Suprapubic skin (tissue), 4 donors: ENCODE data around the gene SHMT2.

Source experiments
- EP300 ChIP-seq: sonication (generic); formaldehyde crosslinking; IDR thresholded peaks from one replicate; pipeline ENCODE4 v1.6.1; 2017; ENCODE audit warnings: antibody characterized with exemption
- POLR2A ChIP-seq, 2 donors: fragments of 450-650 bp; IDR thresholded peaks; one replicate each; pipeline ENCODE4 v1.6.1; 2017; ENCODE audit warnings: antibody characterized with exemption in 2 of 2, mild to moderate bottlenecking in 2 of 2, moderate library complexity in 2 of 2
- POLR2AphosphoS5 ChIP-seq, 3 donors: sonication (generic); formaldehyde crosslinking; IDR thresholded peaks; one replicate each; pipeline ENCODE4 v1.6.1; 2017; ENCODE audit warnings: antibody characterized with exemption in 3 of 3
- TF ChIP-seq, protein P1 (sequence below), 2 donors: fragments of 200-600 bp in 1 of 2; fragments of 450-650 bp in 1 of 2; sonication (generic) in 1 of 2; IDR thresholded peaks; one replicate each; pipeline ENCODE4 v1.5.1; 2016 to 2019; ENCODE audit warnings: antibody characterized with exemption in 2 of 2, mild to moderate bottlenecking in 1 of 2, moderate library complexity in 1 of 2

GRCh38 chr12:57198329-57198728 is 31.2 kb upstream of the SHMT2 start:
- TF ChIP-seq, protein P1, sequence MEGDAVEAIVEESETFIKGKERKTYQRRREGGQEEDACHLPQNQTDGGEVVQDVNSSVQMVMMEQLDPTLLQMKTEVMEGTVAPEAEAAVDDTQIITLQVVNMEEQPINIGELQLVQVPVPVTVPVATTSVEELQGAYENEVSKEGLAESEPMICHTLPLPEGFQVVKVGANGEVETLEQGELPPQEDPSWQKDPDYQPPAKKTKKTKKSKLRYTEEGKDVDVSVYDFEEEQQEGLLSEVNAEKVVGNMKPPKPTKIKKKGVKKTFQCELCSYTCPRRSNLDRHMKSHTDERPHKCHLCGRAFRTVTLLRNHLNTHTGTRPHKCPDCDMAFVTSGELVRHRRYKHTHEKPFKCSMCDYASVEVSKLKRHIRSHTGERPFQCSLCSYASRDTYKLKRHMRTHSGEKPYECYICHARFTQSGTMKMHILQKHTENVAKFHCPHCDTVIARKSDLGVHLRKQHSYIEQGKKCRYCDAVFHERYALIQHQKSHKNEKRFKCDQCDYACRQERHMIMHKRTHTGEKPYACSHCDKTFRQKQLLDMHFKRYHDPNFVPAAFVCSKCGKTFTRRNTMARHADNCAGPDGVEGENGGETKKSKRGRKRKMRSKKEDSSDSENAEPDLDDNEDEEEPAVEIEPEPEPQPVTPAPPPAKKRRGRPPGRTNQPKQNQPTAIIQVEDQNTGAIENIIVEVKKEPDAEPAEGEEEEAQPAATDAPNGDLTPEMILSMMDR (IDR thresholded peaks at IDR 0.05), result no peak
- TF ChIP-seq POLR2A (IDR thresholded peaks at IDR 0.05) (no peak), EP300 (no peak), POLR2AphosphoS5 (IDR thresholded peaks at IDR 0.05) (no peak)
